NT2/D1 (cell line): ENCODE measurements around the gene CDKN2C.
"Not testable (repeated sequence)": the region's sequence is repeated elsewhere in the genome, so short reads cannot be mapped to it uniquely, and the experiment has no call there.

ENCODE experiments used
- DNase-seq: peaks from one replicate; pipeline ENCODE4 v3.0.0-alpha.2; 2011; ENCODE audit warnings: low read depth, low spot score
- H3K27me3 ChIP-seq: 2 replicates; pipeline ENCODE4 v1.6.0; 2011; ENCODE audit warnings: mild to moderate bottlenecking; ENCODE audit not compliant: insufficient read length, insufficient read depth
- H3K36me3 ChIP-seq: 2 replicates; pipeline ENCODE4 v1.6.1; 2011; ENCODE audit warnings: mild to moderate bottlenecking, low read length, mixed read lengths; ENCODE audit not compliant: insufficient read depth, insufficient read length
- H3K4me1 ChIP-seq: 2 replicates; pipeline ENCODE4 v1.5.1; 2011; ENCODE audit not compliant: insufficient read depth, insufficient read length
- H3K4me3 ChIP-seq: 2 replicates; pipeline ENCODE4 v1.5.1; 2011; ENCODE audit warnings: low read depth; ENCODE audit not compliant: insufficient read length
- H3K9ac ChIP-seq: 2 replicates; pipeline ENCODE4 v1.6.0; 2011; ENCODE audit warnings: low read depth; ENCODE audit not compliant: insufficient read length
- H3K9me3 ChIP-seq: 2 replicates; pipeline ENCODE4 v1.5.1; 2011; ENCODE audit warnings: mild to moderate bottlenecking, low read length; ENCODE audit not compliant: insufficient read depth
- SUZ12 ChIP-seq: IDR thresholded peaks from 2 replicates; pipeline ENCODE4 v1.6.1; 2011; ENCODE audit not compliant: insufficient read length, insufficient read depth; ENCODE audit errors: extremely low read depth
- YY1 ChIP-seq: IDR thresholded peaks from 2 replicates; pipeline ENCODE4 v1.6.1; 2011; ENCODE audit not compliant: insufficient read length, insufficient read depth
- ZNF274 ChIP-seq: IDR thresholded peaks from 2 replicates; pipeline ENCODE4 v1.6.1; 2011; ENCODE audit warnings: mild to moderate bottlenecking, low read depth, low read length

The CDKN2C gene

DNA sequence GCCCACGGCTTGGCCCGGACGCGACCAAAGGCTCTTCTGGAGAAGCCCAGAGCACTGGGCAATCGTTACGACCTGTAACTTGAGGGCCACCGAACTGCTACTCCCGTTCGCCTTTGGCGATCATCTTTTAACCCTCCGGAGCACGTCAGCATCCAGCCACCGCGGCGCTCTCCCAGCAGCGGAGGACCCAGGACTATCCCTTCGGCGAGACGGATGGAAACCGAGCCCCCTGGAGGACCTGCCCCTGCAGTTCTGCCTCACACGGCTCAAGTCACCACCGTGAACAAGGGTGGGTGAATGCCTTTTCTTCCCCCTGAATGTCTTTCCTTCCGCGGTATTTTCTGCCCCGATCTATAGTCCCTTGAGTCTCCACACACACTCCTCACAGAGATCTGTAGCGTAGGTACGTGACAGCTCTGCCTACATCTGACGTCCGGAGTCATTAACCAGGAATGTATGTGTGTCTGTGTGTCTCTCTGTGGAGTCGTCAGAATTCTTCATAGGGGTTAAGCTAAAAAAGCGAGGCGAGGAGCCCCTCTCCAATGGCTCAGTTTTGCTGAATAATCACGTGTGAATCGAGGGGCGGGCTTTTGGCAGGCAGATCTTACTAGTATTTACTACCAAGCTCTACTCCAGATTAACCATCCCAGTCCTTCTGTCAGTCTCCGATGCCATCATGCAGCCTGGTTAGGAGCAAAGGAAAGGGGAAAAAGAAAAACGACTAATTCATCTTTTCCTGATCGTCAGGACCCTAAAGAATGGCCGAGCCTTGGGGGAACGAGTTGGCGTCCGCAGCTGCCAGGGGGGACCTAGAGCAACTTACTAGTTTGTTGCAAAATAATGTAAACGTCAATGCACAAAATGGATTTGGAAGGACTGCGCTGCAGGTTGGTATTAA is at the start of gene CDKN2C:
TSS of gene CDKN2C (plus strand) at position 635 of the 898 bp plus-strand sequence. CDS start at position 759, 124 bp downstream.
- peaks cover 94% of the 10 kb centered on the region for H3K27me3 ChIP-seq
- no peak for DNase-seq
- no peak for TF ChIP-seq SUZ12
- TF ChIP-seq YY1: no peak
- TF ChIP-seq ZNF274: no peak
- H3K9me3 ChIP-seq: no peaks in the 10 kb centered on the region
- H3K4me3 ChIP-seq: peak within 1 kb of the TSS; percentile 70
- peak within 1 kb of the TSS; percentile 78 for H3K9ac ChIP-seq
- peaks cover 3% of the 10 kb centered on the region for H3K4me1 ChIP-seq
- H3K36me3 ChIP-seq: no peaks in the 10 kb centered on the region

DNA sequence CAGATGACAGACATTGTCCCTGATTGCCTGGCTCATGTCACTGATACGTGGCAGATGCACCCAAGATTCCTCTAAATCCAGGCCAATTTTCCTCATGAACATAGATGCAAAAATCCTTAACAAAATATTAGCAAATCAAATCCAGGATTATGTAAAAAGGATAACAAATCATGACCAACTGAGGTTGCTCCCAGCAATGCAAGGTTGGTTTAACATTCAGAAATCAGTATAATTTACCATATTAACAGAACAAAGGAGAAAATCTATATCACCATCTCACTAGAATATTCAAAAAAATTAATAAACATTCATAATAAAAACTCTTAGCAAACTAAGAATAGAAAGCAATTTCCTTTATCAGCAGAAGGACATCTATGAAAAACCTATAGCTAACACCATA is 49.6 kb upstream of the CDKN2C start:
- H3K9me3 ChIP-seq: no peaks in the 10 kb centered on the region
- H3K9ac ChIP-seq: no peak overlapping the region
- no peaks in the 10 kb centered on the region for H3K36me3 ChIP-seq
- DNase-seq: no peak
- TF ChIP-seq SUZ12 (no peak), ZNF274 (no peak), YY1 (no peak)
- H3K27me3 ChIP-seq: no peaks in the 10 kb centered on the region
- no peaks in the 10 kb centered on the region for H3K4me1 ChIP-seq
- no peak overlapping the region for H3K4me3 ChIP-seq

DNA sequence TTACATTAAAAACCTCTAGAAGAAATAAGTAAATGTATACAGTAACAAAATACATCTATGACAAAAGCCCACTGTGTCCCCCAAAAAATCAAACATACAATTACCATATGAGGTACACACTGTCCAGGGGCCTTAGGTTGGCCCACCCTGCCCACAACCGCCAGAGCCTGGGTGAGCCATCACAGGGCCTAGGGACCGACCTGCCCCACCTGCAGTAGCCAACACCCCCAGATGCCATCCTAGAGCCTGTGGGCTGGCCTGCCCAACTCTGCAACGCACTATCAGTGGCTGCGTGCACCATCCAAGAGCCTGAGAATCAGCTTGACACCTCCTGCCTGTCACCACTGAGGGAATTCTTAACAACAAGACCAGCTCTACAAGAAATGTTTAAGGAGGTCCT is 49.0 kb upstream of the CDKN2C start:
- Histone ChIP-seq H3K9ac (no peak overlapping the region), H3K4me3 (no peak overlapping the region), H3K4me1 (no peaks in the 10 kb centered on the region), H3K9me3 (no peaks in the 10 kb centered on the region), H3K36me3 (no peaks in the 10 kb centered on the region), H3K27me3 (no peaks in the 10 kb centered on the region)
- DNase-seq: no peak
- TF ChIP-seq ZNF274 (no peak), YY1 (no peak), SUZ12 (no peak)

DNA sequence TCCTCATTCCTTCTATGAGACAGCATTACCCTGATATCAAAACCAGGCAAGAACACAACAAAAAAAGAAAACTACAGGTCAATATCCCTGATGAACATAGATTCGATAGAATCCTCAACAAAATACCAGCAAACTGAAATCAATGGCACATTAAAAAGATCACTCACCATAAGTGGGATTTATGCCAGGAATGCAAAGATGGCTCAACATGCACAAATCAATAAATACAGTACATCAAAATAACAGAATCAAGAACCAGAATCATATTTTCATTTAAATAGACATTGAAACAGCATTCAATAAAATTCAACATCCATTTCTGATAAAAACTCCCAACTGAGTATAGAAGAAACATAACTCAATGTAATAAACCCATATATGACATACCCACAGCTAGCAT is 46.5 kb upstream of the CDKN2C start:
- Histone ChIP-seq H3K4me3 (no peak overlapping the region), H3K36me3 (no peaks in the 10 kb centered on the region), H3K4me1 (no peaks in the 10 kb centered on the region), H3K9ac (no peak overlapping the region), H3K27me3 (no peaks in the 10 kb centered on the region), H3K9me3 (no peaks in the 10 kb centered on the region)
- TF ChIP-seq ZNF274 (no peak), YY1 (no peak), SUZ12 (no peak)
- DNase-seq: no peak

DNA sequence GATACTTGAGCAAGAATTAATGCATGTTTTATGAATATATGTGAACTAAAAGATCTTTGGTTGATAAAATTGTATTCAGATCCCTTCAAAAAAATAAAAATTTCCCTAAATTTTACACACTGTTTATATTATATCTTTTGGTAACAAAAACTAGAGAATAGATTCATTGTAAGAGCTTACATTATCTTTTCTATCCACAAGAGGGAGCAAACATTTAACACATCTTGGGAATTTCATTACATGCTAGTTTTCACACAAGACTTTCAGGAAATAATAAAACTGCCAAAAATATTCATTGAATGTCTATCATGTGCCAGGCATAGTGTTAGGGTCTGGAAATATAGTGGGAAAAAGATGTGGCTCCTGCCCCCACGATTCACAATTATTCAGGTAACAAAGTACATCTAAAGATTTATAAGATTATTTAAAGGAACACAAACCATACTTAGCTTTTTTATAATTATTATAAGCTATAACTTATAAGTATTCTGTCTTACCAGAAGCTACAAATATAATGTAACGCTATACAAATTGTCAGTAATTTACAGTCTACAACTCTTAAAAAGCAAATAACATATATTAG is 40.6 kb upstream of the CDKN2C start:
- Histone ChIP-seq H3K9ac (no peak overlapping the region), H3K4me1 (no peaks in the 10 kb centered on the region), H3K36me3 (no peaks in the 10 kb centered on the region), H3K27me3 (no peaks in the 10 kb centered on the region), H3K4me3 (no peak overlapping the region), H3K9me3 (0 out of 2 replicates have a peak, but pooled peaks cover 6% of the 10 kb centered on the region)
- TF ChIP-seq SUZ12 (no peak), ZNF274 (no peak), YY1 (no peak)
- peak; percentile 5 for DNase-seq

DNA sequence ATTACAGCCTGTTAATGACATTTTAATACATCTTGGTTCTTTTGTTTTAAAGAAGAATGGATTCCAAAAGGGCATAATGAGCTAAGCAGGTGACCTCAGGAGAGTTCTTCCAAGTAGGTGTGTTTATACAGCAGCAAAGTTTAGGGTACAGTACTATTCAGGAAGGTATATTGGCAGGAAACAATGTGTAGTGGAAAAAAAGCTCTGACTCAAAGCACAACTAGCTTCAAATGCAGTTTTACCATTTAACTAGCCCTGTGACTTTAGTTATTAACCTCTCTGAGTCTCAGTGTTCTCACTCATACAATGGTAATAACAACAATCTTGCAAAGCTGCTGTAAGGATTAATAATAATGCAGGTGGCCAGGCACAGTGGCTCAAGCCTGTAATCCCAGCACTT is 39.9 kb upstream of the CDKN2C start:
- Histone ChIP-seq H3K36me3 (no peaks in the 10 kb centered on the region), H3K4me3 (no peak overlapping the region), H3K4me1 (no peaks in the 10 kb centered on the region), H3K9me3 (0 out of 2 replicates have a peak, but pooled peaks cover 6% of the 10 kb centered on the region), H3K27me3 (no peaks in the 10 kb centered on the region), H3K9ac (no peak overlapping the region)
- TF ChIP-seq SUZ12: no peak
- no peak for TF ChIP-seq YY1
- no peak for TF ChIP-seq ZNF274
- DNase-seq: no peak

DNA sequence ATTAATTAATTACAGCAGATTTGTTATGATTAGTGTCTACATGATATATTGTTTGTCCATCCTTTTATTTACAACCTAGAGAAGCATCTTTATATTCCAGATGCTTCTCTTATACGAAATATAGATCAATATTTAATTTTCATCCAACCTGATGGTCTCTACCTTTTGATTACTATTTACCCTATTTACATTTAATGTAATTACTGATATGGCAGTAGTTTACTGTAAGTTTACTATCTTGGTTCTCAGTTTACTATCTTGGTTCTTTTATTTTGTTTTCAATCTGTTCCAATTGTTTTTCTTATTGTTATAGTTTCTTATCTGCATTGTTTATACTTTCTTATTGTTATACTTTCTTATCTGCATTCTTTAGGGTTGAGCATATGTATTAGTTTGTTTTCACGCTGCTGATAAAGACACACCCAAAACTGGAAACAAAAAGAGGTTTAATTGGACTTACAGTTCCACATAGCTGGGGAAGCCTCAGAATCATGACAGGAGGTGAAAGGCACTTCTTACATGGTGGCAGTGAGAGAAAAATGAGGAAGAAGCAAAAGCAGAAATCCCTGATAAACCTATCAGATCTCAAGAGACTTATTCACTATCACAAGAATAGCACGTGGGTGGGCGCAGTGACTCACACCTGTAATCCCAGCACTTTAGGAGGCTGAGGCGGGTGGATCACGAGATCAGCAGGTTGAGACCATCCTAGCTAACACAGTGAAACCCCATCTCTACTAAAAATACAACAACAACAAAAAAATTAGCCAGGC is 38.9 kb upstream of the CDKN2C start:
- H3K4me3 ChIP-seq: no peak overlapping the region
- no peaks in the 10 kb centered on the region for H3K36me3 ChIP-seq
- TF ChIP-seq SUZ12 (no peak), ZNF274 (no peak), YY1 (no peak)
- H3K9me3 ChIP-seq: 0 out of 2 replicates have a peak, but pooled peaks cover 6% of the 10 kb centered on the region
- no peaks in the 10 kb centered on the region for H3K27me3 ChIP-seq
- DNase-seq: no peak
- H3K4me1 ChIP-seq: no peaks in the 10 kb centered on the region
- no peak overlapping the region for H3K9ac ChIP-seq

DNA sequence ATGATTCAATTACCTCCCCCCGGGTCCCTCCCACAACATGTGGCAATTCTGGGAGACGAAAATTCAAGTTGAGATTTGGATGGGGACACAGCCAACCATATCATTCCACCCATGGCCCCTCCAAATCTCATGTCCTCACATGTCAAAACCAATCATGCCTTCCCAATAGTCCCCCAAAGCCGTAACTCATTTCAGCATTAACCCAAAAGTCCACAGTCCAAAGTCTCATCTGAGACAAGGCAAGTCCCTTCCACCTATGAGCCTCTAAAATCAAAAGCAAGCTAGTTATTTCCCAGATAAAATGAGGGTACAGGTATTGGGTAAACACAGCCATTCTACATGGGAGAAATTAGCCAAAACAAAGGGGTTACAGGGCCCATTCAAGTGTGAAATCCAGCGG is 38.0 kb upstream of the CDKN2C start:
- not testable (repeated sequence) for H3K9ac ChIP-seq, H3K9me3 ChIP-seq, H3K4me3 ChIP-seq, H3K4me1 ChIP-seq, DNase-seq, H3K36me3 ChIP-seq, H3K27me3 ChIP-seq

DNA sequence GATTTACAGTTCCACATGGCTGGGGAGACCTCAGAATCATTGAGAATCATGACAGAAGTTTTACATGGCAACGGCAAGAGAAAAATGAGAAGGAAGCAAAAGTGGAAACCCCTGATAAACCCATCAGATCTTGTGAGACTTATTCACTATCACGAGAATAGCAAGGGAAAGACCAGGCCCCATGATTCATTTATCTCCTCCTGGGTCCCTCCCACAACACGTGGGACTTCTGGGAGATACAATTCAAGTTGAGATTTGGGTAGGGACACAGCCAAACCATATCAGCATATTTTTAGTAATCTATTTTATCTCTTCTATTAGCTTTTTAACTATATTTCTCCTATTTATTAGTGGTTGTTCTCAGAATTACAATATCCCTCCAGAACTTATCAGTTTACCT is 36.3 kb upstream of the CDKN2C start:
- H3K27me3 ChIP-seq, H3K4me1 ChIP-seq, H3K9me3 ChIP-seq, H3K36me3 ChIP-seq, H3K4me3 ChIP-seq, H3K9ac ChIP-seq, DNase-seq: not testable (repeated sequence)
